WERI-Rb-1 (cell line): ENCODE data around the gene MUC15.
"Not testable (repeated sequence)": the region's sequence is repeated elsewhere in the genome, so short reads cannot be mapped to it uniquely, and the experiment has no call there.

Source experiments
- DNase-seq: peaks from one replicate; pipeline ENCODE4 v3.0.0-alpha.2; 2020
- H3K27ac ChIP-seq: fragments of 250-450 bp; sonication (Bioruptor Pico); 2 replicates; pipeline ENCODE4 v1.5.1; 2020; ENCODE audit warnings: mild to moderate bottlenecking, moderate library complexity
- H3K27me3 ChIP-seq: fragments of 250-450 bp; sonication (Bioruptor Pico); 2 replicates; pipeline ENCODE4 v1.5.1; 2021; ENCODE audit warnings: mild to moderate bottlenecking, low read depth, moderate library complexity; ENCODE audit not compliant: insufficient read depth, severe bottlenecking
- H3K36me3 ChIP-seq: fragments of 250-450 bp; sonication (Bioruptor Pico); 2 replicates; pipeline ENCODE4 v1.5.1; 2020; ENCODE audit warnings: mild to moderate bottlenecking, moderate library complexity
- H3K4me3 ChIP-seq: 2 replicates; pipeline ENCODE4 v1.5.1; 2011; ENCODE audit warnings: low read depth, mild to moderate bottlenecking, control low read depth, low read length
- H3K9me3 ChIP-seq: fragments of 250-450 bp; sonication (Bioruptor Pico); 2 replicates; pipeline ENCODE4 v1.5.1; 2021; ENCODE audit warnings: mild to moderate bottlenecking, moderate library complexity; ENCODE audit not compliant: severe bottlenecking
- TF ChIP-seq, protein P1 (sequence below): IDR thresholded peaks from 2 replicates; pipeline ENCODE4 v1.5.1; 2011; ENCODE audit warnings: low read depth, mild to moderate bottlenecking, control low read depth, inconsistent platforms, low read length

MUC15 gene

DNA sequence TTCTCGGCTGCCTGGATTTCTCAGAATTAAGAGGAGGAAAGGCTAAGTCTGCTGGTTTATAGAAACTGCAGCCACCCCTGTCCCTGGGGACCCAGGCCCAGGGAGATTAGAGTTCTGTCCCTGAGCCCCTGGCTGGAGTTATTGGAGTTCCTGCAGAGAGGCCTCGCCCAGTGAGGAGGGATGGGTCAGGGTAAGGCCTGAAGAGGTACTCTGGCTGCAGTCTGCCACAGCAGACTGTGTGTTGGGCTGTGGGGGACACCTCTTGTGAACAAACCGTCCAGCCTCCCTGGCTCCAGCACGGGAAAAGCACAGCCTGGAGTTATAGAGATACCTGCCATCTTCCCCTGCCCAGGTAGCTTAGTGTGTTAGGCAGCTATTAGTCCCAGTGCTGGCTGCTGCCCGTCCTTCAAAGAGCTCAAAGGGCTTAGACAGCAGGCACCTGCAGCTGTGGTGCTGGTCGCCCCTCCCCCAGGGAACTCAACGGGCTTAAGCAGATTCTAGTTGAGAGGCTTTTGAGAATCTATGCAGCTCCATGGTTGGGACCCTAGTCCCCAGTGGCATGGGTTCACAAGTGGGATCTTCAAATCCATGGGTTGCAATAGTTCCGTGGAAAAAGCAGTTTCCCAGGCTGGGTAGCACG lies 36.6 kb upstream of the MUC15 start:
- H3K27ac ChIP-seq = no peak overlapping the region
- H3K27me3 ChIP-seq = no peaks in the 10 kb centered on the region
- no peaks in the 10 kb centered on the region for H3K36me3 ChIP-seq
- H3K4me3 ChIP-seq = no peak overlapping the region
- H3K9me3 ChIP-seq = no peaks in the 10 kb centered on the region
- TF ChIP-seq, protein P1, sequence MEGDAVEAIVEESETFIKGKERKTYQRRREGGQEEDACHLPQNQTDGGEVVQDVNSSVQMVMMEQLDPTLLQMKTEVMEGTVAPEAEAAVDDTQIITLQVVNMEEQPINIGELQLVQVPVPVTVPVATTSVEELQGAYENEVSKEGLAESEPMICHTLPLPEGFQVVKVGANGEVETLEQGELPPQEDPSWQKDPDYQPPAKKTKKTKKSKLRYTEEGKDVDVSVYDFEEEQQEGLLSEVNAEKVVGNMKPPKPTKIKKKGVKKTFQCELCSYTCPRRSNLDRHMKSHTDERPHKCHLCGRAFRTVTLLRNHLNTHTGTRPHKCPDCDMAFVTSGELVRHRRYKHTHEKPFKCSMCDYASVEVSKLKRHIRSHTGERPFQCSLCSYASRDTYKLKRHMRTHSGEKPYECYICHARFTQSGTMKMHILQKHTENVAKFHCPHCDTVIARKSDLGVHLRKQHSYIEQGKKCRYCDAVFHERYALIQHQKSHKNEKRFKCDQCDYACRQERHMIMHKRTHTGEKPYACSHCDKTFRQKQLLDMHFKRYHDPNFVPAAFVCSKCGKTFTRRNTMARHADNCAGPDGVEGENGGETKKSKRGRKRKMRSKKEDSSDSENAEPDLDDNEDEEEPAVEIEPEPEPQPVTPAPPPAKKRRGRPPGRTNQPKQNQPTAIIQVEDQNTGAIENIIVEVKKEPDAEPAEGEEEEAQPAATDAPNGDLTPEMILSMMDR = no peak
- DNase-seq = peak; percentile 78

DNA sequence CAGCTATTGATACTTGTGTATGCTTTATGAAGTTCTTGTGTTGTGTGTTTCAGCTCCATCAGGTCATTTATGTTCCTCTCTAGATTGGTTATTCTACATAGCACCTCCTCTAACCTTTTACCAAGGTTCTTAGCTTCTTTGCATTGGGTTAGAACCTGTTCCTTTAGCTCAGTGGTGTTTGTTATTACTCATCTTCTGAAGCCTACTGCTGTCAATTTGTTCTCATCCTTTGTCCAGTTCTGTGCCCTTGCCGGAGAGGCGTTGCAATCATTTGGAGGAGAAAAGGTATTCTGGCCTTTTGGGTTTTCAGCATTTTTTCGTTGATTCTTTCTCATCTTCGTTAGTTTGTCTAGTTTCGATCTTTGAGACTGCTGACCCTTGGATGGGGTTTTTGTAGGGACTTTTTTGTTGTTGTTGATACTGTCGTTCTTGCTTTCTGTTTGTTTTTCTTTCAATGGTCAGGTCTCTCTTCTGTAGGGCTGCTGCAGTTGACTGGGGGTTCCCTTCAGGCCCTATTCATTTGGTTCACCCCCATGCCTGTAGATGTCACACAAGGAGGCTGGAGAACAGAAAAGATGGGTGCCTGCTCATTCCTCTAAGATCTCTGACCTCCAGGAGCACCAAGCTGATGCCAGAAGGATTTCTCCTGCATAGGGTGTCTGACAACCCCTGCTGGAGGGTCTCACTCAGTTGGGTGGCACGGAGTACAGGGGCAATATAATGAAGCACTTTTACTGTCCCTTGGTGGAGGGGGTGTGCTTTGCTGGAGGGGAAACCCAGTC lies 35.9 kb upstream of the MUC15 start:
- Histone ChIP-seq H3K9me3 (no peaks in the 10 kb centered on the region), H3K4me3 (no peak overlapping the region), H3K36me3 (no peaks in the 10 kb centered on the region), H3K27ac (no peak overlapping the region), H3K27me3 (no peaks in the 10 kb centered on the region)
- no peak for DNase-seq
- TF ChIP-seq, protein P1 = no peak

DNA sequence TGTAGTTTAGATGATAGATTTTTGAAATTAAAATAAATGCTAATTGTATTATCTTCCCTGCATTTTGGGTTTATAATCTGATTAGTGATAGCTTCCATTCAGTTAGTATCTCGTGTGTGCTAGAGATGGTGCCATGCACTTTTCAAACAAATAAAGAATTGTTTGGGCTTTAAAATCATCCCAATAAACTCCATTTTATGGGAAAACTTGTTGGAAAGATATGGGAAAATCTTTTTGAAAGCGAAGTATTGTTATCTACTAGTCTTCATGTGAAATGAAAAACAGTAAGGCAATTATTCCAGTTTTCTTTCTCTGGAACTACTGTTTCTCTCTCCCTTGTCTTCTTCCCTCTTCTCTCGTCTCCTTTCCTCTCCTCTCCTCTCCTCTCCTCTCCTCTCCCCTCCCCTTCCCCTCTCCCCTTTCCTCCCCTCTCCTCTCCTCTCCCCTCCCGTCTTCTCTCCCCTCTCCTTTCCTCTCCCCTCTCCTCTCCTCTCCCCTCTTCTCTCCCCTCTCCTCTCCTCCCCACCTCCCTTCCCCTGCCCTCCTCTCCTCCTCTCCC lies 27.9 kb upstream of the MUC15 start:
- Histone ChIP-seq H3K27me3 (no peaks in the 10 kb centered on the region), H3K9me3 (no peaks in the 10 kb centered on the region), H3K36me3 (no peaks in the 10 kb centered on the region), H3K27ac (no peak overlapping the region), H3K4me3 (no peak overlapping the region)
- DNase-seq = no peak
- TF ChIP-seq, protein P1 = no peak

DNA sequence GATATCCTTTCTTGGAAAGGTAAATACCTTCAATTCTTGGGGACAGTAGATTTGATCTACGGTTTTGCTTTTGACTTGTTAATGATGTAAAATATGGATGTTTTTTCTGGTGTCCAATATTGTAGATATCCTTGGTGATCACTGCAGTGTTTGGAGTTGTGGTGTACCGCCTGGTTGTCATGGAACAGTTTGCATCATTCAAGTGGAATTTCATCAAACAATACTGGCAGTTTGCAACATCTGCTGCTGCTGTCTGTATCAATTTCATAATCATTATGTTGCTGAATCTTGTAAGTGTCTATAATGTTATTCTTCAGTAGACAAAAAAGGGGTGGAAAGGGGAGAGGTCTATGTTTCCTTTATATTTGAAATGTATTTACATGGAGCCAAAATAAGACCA lies 27.4 kb upstream of the MUC15 start:
- DNase-seq = no peak

DNA sequence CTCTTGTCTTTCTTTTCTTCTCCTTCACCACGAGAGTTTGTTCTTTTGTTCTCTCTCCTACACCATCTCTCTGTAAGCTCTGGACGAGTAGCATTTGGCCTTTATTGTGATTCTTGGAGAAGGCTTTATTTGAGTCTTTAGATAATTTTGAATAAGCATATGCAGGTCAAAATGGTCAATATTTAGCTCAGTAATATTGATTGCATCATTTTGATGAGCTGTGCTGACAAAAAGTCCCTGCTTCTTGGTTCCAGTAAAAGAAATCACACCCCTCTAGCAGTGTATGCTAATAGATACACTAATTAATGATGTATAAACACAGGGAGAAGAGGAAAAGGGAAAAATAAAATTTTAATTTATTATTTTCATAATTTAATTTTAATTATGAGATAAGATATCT lies 25.8 kb upstream of the MUC15 start:
- H3K27me3 ChIP-seq = no peaks in the 10 kb centered on the region
- H3K4me3 ChIP-seq = no peak overlapping the region
- TF ChIP-seq, protein P1 = no peak

More for the DNA sequence above, 27.4 kb upstream of the MUC15 start:
- Histone ChIP-seq H3K9me3 (no peaks in the 10 kb centered on the region), H3K4me3 (no peak overlapping the region), H3K36me3 (no peaks in the 10 kb centered on the region), H3K27me3 (no peaks in the 10 kb centered on the region), H3K27ac (no peak overlapping the region)
- TF ChIP-seq, protein P1 = no peak

DNA sequence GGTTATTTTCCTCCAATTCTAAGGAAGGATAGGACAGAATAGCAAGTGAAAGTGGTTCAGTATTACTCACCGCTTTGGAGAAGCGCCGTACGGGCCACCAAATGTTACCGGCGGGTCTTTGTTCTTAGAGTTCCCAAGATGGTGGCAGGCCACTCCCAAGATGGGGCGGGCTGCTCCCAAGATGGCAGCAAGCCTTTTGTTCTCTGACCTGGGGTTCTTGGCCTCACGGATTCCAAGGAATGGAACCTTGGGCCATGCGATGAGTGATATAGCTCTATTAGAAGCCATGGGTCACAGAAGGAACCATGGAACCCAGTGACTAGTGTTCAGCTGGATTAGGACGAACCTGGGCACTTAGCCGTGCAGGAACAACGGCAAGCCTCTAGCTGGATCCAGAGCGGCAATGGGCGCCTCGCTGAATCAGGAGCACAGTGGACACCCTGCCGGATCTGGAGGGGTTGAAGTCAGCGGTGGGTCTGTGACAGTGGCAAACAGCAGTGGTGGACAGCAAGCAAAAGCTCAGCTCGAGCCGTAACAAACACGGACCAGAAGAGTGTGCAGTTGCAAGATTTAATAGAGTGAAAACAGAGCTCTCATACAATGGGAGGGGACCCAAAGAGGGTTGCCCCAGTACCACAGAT lies 25.1 kb upstream of the MUC15 start:
- not testable (repeated sequence) for H3K27ac ChIP-seq, DNase-seq, H3K9me3 ChIP-seq, H3K4me3 ChIP-seq, H3K27me3 ChIP-seq, H3K36me3 ChIP-seq

More for the DNA sequence above, 25.8 kb upstream of the MUC15 start:
- no peak for DNase-seq
- H3K9me3 ChIP-seq = no peaks in the 10 kb centered on the region
- no peaks in the 10 kb centered on the region for H3K36me3 ChIP-seq
- no peak overlapping the region for H3K27ac ChIP-seq

DNA sequence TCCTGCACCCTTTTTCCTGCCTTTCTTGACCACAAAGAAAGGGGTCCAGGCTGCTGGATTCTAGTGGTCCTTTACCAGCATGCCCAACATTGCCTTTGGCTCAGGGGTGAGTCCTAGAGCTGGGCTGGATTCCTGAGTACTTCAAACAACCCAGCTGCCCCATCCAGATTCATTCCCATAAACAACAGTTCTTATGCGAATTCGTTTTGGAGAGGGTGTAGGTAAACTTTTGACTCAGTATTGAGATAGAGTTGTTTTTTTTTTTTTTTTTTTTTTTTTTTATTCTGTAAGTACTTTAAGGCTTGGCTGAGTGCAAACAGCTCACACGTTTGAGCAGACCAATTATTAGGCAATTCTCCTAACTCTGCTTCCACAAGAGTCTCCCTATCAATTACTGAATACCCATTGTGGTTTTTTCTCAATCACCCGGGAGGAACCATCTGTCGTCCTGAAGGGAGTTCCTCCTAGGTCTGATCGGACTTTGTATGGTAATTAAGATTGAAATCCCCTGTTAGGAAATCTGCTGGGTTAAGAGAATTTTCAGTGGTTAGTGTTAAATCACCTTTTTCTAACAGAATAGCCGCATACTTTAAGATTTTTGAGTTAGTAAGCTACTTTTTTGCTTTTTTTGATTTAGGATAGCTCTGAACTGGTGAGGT lies 23.3 kb upstream of the MUC15 start:
- not testable (repeated sequence) for H3K4me3 ChIP-seq, DNase-seq, H3K27ac ChIP-seq, H3K36me3 ChIP-seq, H3K9me3 ChIP-seq, H3K27me3 ChIP-seq
